GM12801 (cell line): ENCODE data around the gene CEBPA.

Source experiments
- TF ChIP-seq, protein P1 (sequence below): IDR thresholded peaks from one replicate; pipeline ENCODE4 v1.5.1; 2011; ENCODE audit warnings: control low read depth; ENCODE audit not compliant: insufficient read length; ENCODE audit errors: extremely low read depth

CEBPA gene

DNA sequence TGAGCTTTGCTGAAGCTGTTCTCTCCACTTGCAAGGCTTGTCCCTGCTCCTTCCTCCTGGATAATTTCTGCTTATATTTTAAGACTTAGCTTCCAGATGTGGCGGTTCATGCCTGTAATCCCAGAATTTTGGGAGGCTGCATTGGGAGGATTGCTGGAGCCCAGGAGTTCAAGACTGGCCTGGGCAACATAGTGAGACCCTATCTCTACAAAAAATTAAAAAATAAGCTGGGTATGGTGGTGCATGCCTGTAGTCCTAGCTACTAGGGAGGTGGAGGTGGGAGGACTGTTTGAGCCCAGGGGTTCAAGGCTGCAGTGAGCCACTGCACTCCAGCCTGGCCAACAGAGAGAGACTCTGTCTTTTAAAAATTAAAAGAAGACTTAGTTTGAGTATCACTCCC lies 31.6 kb downstream of the CEBPA start:
- TF ChIP-seq, protein P1, sequence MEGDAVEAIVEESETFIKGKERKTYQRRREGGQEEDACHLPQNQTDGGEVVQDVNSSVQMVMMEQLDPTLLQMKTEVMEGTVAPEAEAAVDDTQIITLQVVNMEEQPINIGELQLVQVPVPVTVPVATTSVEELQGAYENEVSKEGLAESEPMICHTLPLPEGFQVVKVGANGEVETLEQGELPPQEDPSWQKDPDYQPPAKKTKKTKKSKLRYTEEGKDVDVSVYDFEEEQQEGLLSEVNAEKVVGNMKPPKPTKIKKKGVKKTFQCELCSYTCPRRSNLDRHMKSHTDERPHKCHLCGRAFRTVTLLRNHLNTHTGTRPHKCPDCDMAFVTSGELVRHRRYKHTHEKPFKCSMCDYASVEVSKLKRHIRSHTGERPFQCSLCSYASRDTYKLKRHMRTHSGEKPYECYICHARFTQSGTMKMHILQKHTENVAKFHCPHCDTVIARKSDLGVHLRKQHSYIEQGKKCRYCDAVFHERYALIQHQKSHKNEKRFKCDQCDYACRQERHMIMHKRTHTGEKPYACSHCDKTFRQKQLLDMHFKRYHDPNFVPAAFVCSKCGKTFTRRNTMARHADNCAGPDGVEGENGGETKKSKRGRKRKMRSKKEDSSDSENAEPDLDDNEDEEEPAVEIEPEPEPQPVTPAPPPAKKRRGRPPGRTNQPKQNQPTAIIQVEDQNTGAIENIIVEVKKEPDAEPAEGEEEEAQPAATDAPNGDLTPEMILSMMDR: no peak

DNA sequence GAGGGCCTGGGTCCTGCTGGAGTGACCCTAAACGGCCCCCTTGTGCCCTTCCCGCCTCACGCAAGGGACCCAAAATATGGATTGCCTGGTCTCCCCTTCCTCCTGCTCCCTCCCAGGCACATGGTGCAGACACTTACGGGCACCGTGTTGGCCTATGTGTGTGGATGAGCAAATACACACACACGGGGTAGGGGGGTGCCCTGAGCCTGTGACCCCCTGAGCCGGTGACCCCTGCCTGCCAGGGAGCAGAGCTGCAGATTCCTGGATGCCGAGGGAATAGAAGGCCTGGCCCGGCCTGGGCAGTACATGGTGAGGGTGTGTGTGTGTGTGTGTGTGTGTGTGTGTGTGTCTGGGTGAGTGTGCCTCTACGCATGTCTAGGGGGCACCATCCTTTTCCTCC lies 33.3 kb downstream of the CEBPA start:
- TF ChIP-seq, protein P1: no peak

DNA sequence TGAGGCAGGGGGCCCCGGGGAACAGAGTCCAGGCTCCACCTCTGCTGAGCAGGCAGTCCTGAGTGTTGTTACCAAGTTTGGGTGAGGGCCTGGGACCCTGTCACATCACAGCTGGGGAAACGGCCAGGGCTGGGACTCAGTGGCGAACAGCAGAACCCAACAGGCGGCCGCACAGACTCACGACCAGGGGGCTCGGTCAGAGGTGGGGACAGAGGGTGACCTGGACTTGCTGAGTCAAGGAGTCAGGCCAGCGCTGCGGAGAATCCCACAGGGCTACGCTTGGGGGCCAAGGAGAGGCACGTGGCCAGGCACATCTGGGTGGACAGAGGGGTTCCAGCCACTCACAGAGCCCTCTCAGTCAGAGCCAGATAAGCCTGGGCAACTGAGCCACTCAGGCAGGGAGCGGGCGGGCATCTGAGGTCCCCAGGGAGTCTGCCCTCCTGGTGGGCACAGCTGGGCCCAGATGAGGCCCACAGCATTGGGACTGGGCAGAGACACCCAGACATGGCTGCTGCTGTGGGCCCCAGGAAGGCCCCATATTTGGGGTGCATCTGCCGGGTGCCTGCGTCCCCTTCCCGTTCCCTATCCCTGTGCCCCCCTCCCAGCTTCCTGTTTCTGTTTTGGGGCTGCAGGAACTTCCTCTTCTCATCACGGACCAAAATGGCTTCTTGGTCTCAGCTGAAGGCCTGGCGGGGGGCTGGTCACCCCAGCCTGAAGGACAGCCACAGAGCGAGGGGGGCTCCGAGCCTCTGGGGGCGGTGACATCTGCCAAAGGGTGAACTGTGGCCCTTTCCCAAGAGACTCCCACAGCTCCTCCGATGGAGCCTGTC lies 34.0 kb downstream of the CEBPA start:
- TF ChIP-seq, protein P1: no peak

DNA sequence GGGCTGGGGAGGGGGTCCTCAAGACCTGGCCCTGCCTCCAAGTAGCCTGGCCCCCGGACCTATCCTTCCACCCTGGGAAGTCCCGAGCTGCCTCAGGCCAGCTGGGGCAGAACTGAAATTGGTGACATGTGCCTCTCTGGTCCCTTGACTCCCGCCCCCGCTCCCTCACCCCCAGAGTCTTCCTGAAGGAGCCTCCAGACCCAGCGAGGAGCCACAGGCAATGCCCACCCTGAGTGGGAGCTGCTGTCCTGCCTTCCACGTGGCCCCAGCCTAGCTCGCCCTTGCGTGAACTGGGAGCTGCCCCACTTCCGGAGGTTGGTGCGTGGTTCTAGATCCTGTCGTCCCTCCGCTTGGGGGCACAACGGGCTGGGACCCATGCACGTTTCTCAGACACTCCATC lies 34.6 kb downstream of the CEBPA start:
- TF ChIP-seq, protein P1: no peak

DNA sequence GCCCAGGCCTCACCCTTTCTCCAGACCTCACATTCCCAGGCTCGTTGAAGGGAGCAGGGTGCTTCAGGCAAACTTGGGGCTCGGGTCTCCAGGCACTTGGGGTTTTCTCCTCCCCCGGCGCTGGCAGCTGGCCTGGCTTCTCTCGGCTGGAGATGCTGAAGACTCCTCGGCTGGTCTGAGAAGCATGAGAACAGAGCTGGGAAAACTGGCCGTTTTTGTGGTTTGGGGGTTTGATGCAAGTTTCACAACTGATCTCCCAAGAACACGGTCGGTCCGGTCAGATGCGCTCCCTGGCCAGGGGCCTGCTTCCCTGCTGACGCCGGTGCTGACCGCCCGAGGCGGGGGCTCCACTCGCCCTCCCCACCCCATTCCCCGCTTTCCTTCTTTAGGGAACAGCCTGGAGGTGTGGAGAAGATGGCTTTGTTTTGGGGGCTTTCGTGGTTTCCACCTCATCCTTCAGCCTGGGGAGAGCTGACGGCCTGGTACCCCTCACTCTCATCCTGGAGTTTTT lies 35.3 kb downstream of the CEBPA start:
- TF ChIP-seq, protein P1: no peak

DNA sequence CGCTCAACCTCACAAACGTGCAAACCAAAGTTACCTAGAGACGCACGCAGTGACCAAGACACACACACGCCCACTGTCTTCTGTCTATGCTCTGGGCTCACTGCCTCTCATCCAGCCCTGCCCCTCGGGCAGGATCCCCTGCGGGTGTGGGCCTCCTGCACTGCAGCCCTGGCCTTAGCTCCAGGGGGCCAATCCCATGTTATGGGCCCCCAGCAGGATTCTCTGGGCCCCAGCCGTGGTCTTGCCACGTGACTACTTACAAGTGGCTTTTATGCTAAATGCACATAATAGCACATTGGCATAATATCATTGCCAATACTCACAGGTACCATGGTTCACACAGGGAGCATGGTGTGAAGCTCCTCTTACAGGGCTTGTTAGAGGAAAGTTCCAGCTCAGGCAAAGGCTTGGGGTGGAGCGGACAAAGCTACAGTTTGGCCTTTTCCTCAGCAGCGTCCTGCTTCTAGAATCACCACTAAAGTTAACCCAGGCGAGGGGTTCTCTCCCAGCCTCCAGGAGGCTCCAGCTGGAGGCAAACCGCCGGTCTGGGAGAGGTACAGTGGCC lies 37.4 kb downstream of the CEBPA start:
- TF ChIP-seq, protein P1: no peak

DNA sequence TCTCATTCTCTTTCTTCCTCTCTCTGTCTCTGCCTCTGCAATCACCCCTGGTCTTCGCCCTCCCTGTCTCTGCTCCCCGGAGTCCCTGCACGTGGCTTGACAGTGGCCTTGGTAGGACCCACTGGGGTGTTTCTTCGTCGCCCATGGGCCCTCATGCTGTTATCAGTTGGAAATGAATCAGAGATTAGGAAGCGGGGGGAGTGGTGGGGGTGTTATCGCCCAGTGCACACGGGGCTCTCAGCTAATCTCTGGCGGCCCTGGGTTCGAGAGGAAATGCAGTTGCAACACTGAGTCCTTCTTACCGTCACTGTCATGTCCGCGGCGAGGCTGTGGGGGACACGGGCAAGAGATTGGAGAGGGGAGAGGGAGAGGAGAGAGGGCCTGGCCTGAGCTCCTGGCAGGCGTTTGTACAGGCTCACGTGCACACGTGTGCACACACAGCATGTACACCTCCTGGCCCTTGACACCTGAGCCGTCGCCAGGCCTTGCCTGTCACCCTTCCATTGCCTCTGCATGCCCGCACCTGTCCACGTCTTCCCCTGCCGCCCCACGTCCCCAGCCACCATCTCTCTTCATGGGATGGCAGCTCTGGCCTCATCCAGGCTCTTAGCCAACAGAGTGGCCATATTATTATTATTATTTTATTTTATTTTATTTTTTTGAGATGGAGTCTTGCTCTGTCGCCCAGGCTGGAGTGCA lies 38.9 kb downstream of the CEBPA start:
- TF ChIP-seq, protein P1: no peak
